ENCODE measurements around the gene SLC35B2. TPM values are rescaled to one million over a fixed set of nuclear protein-coding genes. Genes with fewer than 3 reads are reported as not detected.

Gene SLC35B2
- total RNA-seq, 1 experiment from 2014 or later, result 105 TPM

DNA sequence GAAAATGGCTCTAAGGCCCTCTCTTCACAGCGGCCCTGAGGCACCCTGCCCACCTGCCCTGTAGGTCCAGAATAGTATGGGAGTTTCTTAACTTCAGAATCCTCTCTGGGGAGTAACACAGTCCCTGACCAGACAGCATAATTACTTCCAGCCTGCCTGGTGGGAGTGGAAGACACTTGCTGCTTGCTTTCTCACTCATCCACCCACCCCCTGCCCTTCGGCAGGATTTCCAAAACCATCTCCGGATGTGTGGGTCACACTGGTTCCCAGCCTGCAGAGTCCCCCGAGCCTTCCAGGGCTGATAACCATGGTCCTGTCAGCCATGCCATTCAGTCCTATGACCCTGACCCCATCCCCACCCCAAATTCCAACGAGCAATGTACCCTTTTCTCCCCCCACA is 28.5 kb downstream of the SLC35B2 start:
- Histone ChIP-seq H3K36me3 (ENCODE audit: control insufficient read depth, insufficient read depth, low read length) (peaks cover 5% of the 10 kb centered on the region), H3K4me3 (ENCODE audit: low read depth in 2 of 2, low read length in 2 of 2) (no peak overlapping the region), H3K27me3 (ENCODE audit: control insufficient read depth, insufficient read depth, low read length) (no peaks in the 10 kb centered on the region), H3K4me1 (ENCODE audit: control insufficient read depth, insufficient read depth, low read length) (peaks cover 60% of the 10 kb centered on the region), H3K9me3 (ENCODE audit: control insufficient read depth, insufficient read depth, low read depth, low read length) (no peaks in the 10 kb centered on the region), H3K27ac (ENCODE audit: low read length) (no peak overlapping the region)
- POLR2A ChIA-PET, result no interaction called here
- CTCF ChIA-PET, result no interaction called here
- TF ChIP-seq, protein P1, sequence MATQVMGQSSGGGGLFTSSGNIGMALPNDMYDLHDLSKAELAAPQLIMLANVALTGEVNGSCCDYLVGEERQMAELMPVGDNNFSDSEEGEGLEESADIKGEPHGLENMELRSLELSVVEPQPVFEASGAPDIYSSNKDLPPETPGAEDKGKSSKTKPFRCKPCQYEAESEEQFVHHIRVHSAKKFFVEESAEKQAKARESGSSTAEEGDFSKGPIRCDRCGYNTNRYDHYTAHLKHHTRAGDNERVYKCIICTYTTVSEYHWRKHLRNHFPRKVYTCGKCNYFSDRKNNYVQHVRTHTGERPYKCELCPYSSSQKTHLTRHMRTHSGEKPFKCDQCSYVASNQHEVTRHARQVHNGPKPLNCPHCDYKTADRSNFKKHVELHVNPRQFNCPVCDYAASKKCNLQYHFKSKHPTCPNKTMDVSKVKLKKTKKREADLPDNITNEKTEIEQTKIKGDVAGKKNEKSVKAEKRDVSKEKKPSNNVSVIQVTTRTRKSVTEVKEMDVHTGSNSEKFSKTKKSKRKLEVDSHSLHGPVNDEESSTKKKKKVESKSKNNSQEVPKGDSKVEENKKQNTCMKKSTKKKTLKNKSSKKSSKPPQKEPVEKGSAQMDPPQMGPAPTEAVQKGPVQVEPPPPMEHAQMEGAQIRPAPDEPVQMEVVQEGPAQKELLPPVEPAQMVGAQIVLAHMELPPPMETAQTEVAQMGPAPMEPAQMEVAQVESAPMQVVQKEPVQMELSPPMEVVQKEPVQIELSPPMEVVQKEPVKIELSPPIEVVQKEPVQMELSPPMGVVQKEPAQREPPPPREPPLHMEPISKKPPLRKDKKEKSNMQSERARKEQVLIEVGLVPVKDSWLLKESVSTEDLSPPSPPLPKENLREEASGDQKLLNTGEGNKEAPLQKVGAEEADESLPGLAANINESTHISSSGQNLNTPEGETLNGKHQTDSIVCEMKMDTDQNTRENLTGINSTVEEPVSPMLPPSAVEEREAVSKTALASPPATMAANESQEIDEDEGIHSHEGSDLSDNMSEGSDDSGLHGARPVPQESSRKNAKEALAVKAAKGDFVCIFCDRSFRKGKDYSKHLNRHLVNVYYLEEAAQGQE (IDR thresholded peaks at IDR 0.05; ENCODE audit: insufficient read depth in 1 of 2, low read depth in 2 of 2, low read length in 1 of 2), result no peak
- TF ChIP-seq, protein P2, sequence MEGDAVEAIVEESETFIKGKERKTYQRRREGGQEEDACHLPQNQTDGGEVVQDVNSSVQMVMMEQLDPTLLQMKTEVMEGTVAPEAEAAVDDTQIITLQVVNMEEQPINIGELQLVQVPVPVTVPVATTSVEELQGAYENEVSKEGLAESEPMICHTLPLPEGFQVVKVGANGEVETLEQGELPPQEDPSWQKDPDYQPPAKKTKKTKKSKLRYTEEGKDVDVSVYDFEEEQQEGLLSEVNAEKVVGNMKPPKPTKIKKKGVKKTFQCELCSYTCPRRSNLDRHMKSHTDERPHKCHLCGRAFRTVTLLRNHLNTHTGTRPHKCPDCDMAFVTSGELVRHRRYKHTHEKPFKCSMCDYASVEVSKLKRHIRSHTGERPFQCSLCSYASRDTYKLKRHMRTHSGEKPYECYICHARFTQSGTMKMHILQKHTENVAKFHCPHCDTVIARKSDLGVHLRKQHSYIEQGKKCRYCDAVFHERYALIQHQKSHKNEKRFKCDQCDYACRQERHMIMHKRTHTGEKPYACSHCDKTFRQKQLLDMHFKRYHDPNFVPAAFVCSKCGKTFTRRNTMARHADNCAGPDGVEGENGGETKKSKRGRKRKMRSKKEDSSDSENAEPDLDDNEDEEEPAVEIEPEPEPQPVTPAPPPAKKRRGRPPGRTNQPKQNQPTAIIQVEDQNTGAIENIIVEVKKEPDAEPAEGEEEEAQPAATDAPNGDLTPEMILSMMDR (IDR thresholded peaks at IDR 0.05), result no peak
- TF ChIP-seq SIN3A (IDR thresholded peaks at IDR 0.05; ENCODE audit: borderline replicate concordance, insufficient read depth, low read depth, low read length) (no peak), POLR2AphosphoS5 (IDR thresholded peaks at IDR 0.05; ENCODE audit: low read depth, low read length) (no peak), TCF7L2 (IDR thresholded peaks at IDR 0.05; ENCODE audit: low read depth, low read length) (no peak)
- DNase-seq (ENCODE audit: low read depth, low spot score) (no peak), ATAC-seq (no peak)
- in situ Hi-C loops (cut with HindIII; ENCODE audit: low pct_unique_long_range_greater_than_20kb, low sequenced_read_pairs) (no loop called here), intact Hi-C loops (cut with micrococcal nuclease; ENCODE audit: unreplicated experiment) (no loop called here)
- BruUV-seq (replicated peaks), result no TSS peak

DNA sequence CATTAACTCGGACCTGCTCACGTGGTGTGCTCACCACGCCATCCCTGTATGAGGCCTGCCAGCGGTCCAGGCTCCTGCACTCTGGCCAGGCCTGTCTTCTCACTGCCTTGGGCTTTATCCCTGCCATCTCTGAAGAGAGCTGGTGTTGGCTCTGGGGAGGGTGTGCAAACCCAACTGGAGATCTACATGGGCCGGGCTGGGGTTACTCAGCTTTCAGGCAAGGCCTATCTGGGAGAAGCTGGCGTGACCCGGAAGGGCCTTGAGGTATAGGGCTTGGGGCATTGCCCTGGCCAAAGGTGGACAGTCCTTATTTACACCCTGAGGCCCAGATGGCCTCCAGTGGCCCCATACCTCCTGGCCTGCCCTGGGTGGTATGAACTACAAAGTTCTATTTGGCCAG is 28.9 kb downstream of the SLC35B2 start:
- ChIA-PET POLR2A (no interaction called here), CTCF (no interaction called here)
- Histone ChIP-seq H3K36me3 (ENCODE audit: control insufficient read depth, insufficient read depth, low read length) (peaks cover 5% of the 10 kb centered on the region), H3K4me3 (ENCODE audit: low read depth in 2 of 2, low read length in 2 of 2) (no peak overlapping the region), H3K27me3 (ENCODE audit: control insufficient read depth, insufficient read depth, low read length) (no peaks in the 10 kb centered on the region), H3K9me3 (ENCODE audit: control insufficient read depth, insufficient read depth, low read depth, low read length) (no peaks in the 10 kb centered on the region), H3K27ac (ENCODE audit: low read length) (no peak overlapping the region), H3K4me1 (ENCODE audit: control insufficient read depth, insufficient read depth, low read length) (peaks cover 56% of the 10 kb centered on the region)
- intact Hi-C loops (cut with micrococcal nuclease; ENCODE audit: unreplicated experiment), result no loop called here
- ATAC-seq (no peak), DNase-seq (ENCODE audit: low read depth, low spot score) (no peak)
- TF ChIP-seq, protein P2 (IDR thresholded peaks at IDR 0.05), result no peak
- TF ChIP-seq, protein P1 (IDR thresholded peaks at IDR 0.05; ENCODE audit: insufficient read depth in 1 of 2, low read depth in 2 of 2, low read length in 1 of 2), result no peak
- TF ChIP-seq TCF7L2 (IDR thresholded peaks at IDR 0.05; ENCODE audit: low read depth, low read length) (no peak), POLR2AphosphoS5 (IDR thresholded peaks at IDR 0.05; ENCODE audit: low read depth, low read length) (no peak), SIN3A (IDR thresholded peaks at IDR 0.05; ENCODE audit: borderline replicate concordance, insufficient read depth, low read depth, low read length) (no peak)
- BruUV-seq (replicated peaks), result no TSS peak
- in situ Hi-C loops (cut with HindIII; ENCODE audit: low pct_unique_long_range_greater_than_20kb, low sequenced_read_pairs), result no loop called here

All from Panc1 (cell line).